K562 (cell line): ENCODE measurements around the gene YPEL1. TPM values are rescaled to one million over a fixed set of nuclear protein-coding genes. Genes with fewer than 3 reads are reported as not detected.

ENCODE experiments used
- ESRRA ChIP-seq: fragments of 450-650 bp; IDR thresholded peaks from 2 replicates; pipeline ENCODE4 v1.6.1; 2014; ENCODE audit warnings: low read depth, mild to moderate bottlenecking, moderate library complexity, borderline replicate concordance
- HNRNPUL1 ChIP-seq: fragments of 200-400 bp; formaldehyde crosslinking; IDR thresholded peaks from 2 replicates; pipeline ENCODE4 v1.6.1; 2017; ENCODE audit warnings: low read length
- NFATC3 ChIP-seq: fragments of 450-650 bp; IDR thresholded peaks from 2 replicates; pipeline ENCODE4 v1.6.1; 2017; ENCODE audit warnings: mild to moderate bottlenecking
- NR2C2 ChIP-seq, 2 experiments: fragments of 200-800 bp in 1 of 2; sonication (Bioruptor generic) in 1 of 2; sonication (generic) in 1 of 2; formaldehyde crosslinking in 1 of 2; IDR thresholded peaks; 2 replicates each; pipeline versions ENCODE4 v1.6.1 to v1.8.0; 2016 to 2022; ENCODE audit warnings: mild to moderate bottlenecking in 1 of 2, missing compliant biosample characterization in 1 of 2, missing genetic modification characterization in 1 of 2, missing genetic modification reagents in 1 of 2
- SREBF1 ChIP-seq: fragments of 150-350 bp; IDR thresholded peaks from 2 replicates; pipeline ENCODE4 v1.6.1; 2014; ENCODE audit warnings: antibody characterized with exemption, low read depth, low read length, borderline replicate concordance
- ZNF133 ChIP-seq: fragments of 250-450 bp; sonication (Bioruptor Pico); IDR thresholded peaks from 2 replicates; pipeline ENCODE4 v1.4.0; 2020; ENCODE audit warnings: mild to moderate bottlenecking
- polyA plus RNA-seq, 8 experiments: library from polyadenylated mRNA; depleted of rRNA in 4 of 8; stranded (reverse) in 5 of 8; unstranded in 3 of 8; fragments of >200 nt; fragmentation: Nextera tagmentation in 2 of 8; fragmentation: Illumina TruSeq in 1 of 8; extraction: Ambion mirVana in 2 of 8; extraction: Trizol in 1 of 8; gene quantifications; 2 replicates each; pipeline versions ENCODE4 v1.2.1 to v1.2.3, GENCODE V29; 2011 to 2014; ENCODE audit warnings: inconsistent platforms in 1 of 8, missing spikeins in 1 of 8
- total RNA-seq, 7 experiments: library from RNA; depleted of rRNA in 6 of 7; stranded (reverse); fragments of >200 nt in 6 of 7; fragmentation: Illumina TruSeq in 2 of 7; extraction: Trizol in 2 of 7; gene quantifications; 2 replicates each; pipeline versions ENCODE4 v1.2.1 to v1.2.3, GENCODE V29; 2011 to 2021; ENCODE audit warnings: low replicate concordance in 1 of 7
- TF ChIP-seq, protein P1 (sequence below), 2 experiments: fragments of 450-650 bp in 1 of 2; sonication (generic) in 1 of 2; formaldehyde crosslinking; conservative IDR thresholded peaks; 2 replicates each; pipeline versions ENCODE4 v1.4.0 to v1.8.1; 2020 to 2022; ENCODE audit warnings: mild to moderate bottlenecking in 1 of 2, missing genetic modification reagents in 1 of 2
- TF ChIP-seq, protein P2 (sequence below): sonication (generic); formaldehyde crosslinking; IDR thresholded peaks from 2 replicates; pipeline ENCODE4 v1.8.0; 2023; ENCODE audit warnings: missing genetic modification reagents, mild to moderate bottlenecking, borderline replicate concordance
- TF ChIP-seq, protein P3 (sequence below): fragments of 250-450 bp; sonication (Bioruptor Pico); IDR thresholded peaks from 2 replicates; pipeline ENCODE4 v1.8.0; 2021; ENCODE audit warnings: moderate library complexity, mild to moderate bottlenecking, inconsistent platforms

Gene YPEL1
- total and polyA plus RNA-seq, 9 of the 15 experiments (the other 6 are each of a cell fraction or from before 2014, with no cell fraction given), result 0.07 to 2.2 (median 0.46) TPM

DNA sequence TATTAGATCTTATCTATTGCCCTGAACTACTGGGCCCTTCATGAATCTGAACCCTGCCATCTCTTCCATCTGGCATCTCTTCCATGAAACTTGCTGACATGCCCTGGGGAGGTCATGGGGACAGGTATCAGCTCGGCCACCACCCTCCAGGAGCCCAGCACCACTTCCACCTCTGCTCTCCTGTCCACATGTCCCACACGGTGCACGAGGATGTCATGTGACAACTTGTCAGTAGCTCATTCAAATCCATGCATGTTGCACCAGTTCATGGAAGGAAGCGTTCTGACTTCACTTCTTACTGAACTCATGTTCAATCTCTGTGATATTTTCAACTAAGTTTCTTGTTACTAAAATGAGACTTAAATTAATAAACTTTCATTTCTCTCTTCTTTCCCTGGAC, 16.6 kb downstream of the YPEL1 start (continued):
- TF ChIP-seq, protein P1, sequence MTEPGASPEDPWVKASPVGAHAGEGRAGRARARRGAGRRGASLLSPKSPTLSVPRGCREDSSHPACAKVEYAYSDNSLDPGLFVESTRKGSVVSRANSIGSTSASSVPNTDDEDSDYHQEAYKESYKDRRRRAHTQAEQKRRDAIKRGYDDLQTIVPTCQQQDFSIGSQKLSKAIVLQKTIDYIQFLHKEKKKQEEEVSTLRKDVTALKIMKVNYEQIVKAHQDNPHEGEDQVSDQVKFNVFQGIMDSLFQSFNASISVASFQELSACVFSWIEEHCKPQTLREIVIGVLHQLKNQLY (CRISPR knock-in tag; conservative IDR thresholded peaks at IDR 0.05), result 0 out of 4 replicates have a peak, but pooled peaks of 1 of the 2 experiments have one; percentile 74
- peak; percentile 51; the same call in 1 of the 2 replicates for TF ChIP-seq HNRNPUL1
- TF ChIP-seq, protein P2, sequence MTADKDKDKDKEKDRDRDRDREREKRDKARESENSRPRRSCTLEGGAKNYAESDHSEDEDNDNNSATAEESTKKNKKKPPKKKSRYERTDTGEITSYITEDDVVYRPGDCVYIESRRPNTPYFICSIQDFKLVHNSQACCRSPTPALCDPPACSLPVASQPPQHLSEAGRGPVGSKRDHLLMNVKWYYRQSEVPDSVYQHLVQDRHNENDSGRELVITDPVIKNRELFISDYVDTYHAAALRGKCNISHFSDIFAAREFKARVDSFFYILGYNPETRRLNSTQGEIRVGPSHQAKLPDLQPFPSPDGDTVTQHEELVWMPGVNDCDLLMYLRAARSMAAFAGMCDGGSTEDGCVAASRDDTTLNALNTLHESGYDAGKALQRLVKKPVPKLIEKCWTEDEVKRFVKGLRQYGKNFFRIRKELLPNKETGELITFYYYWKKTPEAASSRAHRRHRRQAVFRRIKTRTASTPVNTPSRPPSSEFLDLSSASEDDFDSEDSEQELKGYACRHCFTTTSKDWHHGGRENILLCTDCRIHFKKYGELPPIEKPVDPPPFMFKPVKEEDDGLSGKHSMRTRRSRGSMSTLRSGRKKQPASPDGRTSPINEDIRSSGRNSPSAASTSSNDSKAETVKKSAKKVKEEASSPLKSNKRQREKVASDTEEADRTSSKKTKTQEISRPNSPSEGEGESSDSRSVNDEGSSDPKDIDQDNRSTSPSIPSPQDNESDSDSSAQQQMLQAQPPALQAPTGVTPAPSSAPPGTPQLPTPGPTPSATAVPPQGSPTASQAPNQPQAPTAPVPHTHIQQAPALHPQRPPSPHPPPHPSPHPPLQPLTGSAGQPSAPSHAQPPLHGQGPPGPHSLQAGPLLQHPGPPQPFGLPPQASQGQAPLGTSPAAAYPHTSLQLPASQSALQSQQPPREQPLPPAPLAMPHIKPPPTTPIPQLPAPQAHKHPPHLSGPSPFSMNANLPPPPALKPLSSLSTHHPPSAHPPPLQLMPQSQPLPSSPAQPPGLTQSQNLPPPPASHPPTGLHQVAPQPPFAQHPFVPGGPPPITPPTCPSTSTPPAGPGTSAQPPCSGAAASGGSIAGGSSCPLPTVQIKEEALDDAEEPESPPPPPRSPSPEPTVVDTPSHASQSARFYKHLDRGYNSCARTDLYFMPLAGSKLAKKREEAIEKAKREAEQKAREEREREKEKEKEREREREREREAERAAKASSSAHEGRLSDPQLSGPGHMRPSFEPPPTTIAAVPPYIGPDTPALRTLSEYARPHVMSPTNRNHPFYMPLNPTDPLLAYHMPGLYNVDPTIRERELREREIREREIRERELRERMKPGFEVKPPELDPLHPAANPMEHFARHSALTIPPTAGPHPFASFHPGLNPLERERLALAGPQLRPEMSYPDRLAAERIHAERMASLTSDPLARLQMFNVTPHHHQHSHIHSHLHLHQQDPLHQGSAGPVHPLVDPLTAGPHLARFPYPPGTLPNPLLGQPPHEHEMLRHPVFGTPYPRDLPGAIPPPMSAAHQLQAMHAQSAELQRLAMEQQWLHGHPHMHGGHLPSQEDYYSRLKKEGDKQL (CRISPR knock-in tag), result no peak
- no peak for TF ChIP-seq ZNF133
- TF ChIP-seq SREBF1, result no peak
- TF ChIP-seq, protein P3, sequence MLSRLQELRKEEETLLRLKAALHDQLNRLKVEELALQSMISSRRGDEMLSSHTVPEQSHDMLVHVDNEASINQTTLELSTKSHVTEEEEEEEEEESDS (CRISPR knock-in tag), result no peak
- TF ChIP-seq NFATC3, result no peak
- TF ChIP-seq NR2C2 (CRISPR knock-in tag; IDR thresholded peaks at IDR 0.05), result no peak
- no peak for TF ChIP-seq NR2C2 (tag; IDR thresholded peaks at IDR 0.05)
- TF ChIP-seq ESRRA, result no peak
